ENCODE data around the gene TSR3. TPM values are rescaled to one million over a fixed set of nuclear protein-coding genes. Genes with fewer than 3 reads are reported as not detected.

TSR3 gene
- total RNA-seq, 1 experiment from 2014 or later: 58.8 TPM

DNA sequence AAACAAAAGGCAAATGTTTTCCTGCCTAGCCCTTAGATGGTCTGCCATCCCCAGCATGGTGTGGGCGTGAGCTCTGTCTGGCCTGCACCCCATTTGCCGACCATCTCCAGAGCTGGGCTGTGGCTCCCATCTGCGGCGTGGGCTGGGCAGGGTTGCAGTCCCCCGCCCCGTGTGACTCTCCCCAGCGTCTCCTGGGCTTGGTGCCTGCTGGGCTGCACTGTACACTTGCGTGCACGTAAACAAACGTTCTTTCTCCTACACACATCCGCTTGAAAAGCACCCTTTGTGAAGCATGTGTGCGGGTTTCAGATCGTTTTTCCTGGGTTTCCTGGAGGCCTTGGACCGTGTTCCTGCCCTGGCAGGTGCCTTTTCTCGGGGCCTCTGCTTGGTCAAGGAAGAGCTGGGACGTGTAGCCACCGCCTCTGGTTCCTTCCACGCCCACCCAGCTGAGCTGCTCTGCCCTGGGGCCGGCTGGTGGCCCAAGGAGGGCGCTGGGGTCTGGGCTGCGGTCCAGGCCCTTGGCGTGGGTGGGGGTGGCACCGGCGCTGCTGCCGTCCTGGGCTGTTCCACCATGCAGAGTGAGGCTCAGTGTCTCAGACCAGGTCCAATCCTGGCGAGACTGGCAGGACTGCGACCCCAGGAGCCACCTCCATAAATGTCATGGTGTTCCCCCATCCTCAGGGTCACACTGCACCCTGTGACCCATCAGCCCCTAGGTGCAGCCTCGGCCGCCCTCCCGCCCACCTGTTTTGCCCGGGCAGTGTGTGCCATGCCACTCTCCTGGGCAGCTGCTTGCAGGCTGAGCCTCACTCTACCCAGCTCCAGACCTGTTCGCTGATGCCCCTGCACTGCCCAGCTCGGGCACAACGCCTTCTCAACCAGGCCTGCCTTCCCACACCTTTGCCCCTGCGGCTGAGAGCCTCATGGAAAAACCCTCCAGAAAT lies 28.1 kb downstream of the TSR3 start:
- Histone ChIP-seq H2BK20ac (ENCODE audit: low read depth, low read length, poor library complexity, severe bottlenecking) (no peak overlapping the region), H2BK120ac (ENCODE audit: low read depth, low read length, poor library complexity, severe bottlenecking) (no peak overlapping the region), H3K56ac (ENCODE audit: insufficient read length, low read depth, low read length) (no peak overlapping the region), H3K27me3 (ENCODE audit: insufficient read depth, low read length) (no peaks in the 10 kb centered on the region), H2AFZ (ENCODE audit: low read length) (no peak overlapping the region), H3K9ac (ENCODE audit: extremely low read depth, insufficient read length, low read length) (no peak overlapping the region), H3K79me2 (ENCODE audit: insufficient read depth, low read length) (no peaks in the 10 kb centered on the region), H2AK5ac (ENCODE audit: insufficient read length, low read length) (no peak overlapping the region), H3K4me2 (ENCODE audit: insufficient read depth, insufficient read length, low read length) (no peak overlapping the region), H3K18ac (ENCODE audit: insufficient read length, low read depth, low read length) (no peak overlapping the region), H4K91ac (ENCODE audit: insufficient read length, low read depth, low read length) (no peak overlapping the region), H3K79me1 (ENCODE audit: insufficient read depth, low read depth, low read length, poor library complexity, severe bottlenecking) (no peaks in the 10 kb centered on the region), H3K9me3 (ENCODE audit: control insufficient read depth, low read depth, low read length) (no peaks in the 10 kb centered on the region), H4K8ac (replicated peaks; ENCODE audit: insufficient read length, low read depth, low read length) (no peak overlapping the region), H3K4me1 (ENCODE audit: insufficient read depth, low read length) (no peaks in the 10 kb centered on the region), H3T11ph (ENCODE audit: low read length) (no peak overlapping the region), H3K23ac (ENCODE audit: insufficient read length, low read depth, low read length) (no peak overlapping the region), H3K4ac (ENCODE audit: low read depth, low read length) (no peak overlapping the region), H2BK5ac (ENCODE audit: insufficient read length, low read length) (no peak overlapping the region), H3K27ac (ENCODE audit: insufficient read length, low read depth, low read length) (no peak overlapping the region), H4K20me1 (ENCODE audit: control insufficient read depth, insufficient read depth, insufficient read length) (no peaks in the 10 kb centered on the region), H3K14ac (ENCODE audit: insufficient read depth, low read length) (no peak overlapping the region; the same call in 1 of the 2 replicates), H2BK15ac (ENCODE audit: low read depth, low read length) (no peak overlapping the region), H3K23me2 (ENCODE audit: insufficient read length, low read depth, low read length, poor library complexity, severe bottlenecking) (no peaks in the 10 kb centered on the region), H2BK12ac (ENCODE audit: insufficient read length, low read depth, low read length) (no peak overlapping the region), H4K5ac (ENCODE audit: insufficient read length, low read depth, low read length) (no peak overlapping the region)
- no CpG with 5 or more reads among the region's 35 CpGs for WGBS (ENCODE audit: extremely low coverage, insufficient read length, low lambda C conversion rate)
- DNase-seq: no peak
- Mint-ChIP-seq H3K4me1 (peaks cover 0 to 9% of the 10 kb centered on the region in 2 experiments; a peak in 2 of 4 replicates), H3K4me3 (no peak overlapping the region), H3K27ac (peak overlapping the region in 1 of 3 experiments; percentile 55; a peak in 1 of 7 replicates), H3K36me3 (ENCODE audit: insufficient read depth in 1 of 3, low read depth in 3 of 3) (peaks cover 19 to 62% (median 44%) of the 10 kb centered on the region in 3 experiments), H3K9me3 (no peaks in the 10 kb centered on the region), H3K27me3 (ENCODE audit: low read depth) (no peaks in the 10 kb centered on the region; the same call in 1 of the 2 replicates)
- TF ChIP-seq, protein P1, sequence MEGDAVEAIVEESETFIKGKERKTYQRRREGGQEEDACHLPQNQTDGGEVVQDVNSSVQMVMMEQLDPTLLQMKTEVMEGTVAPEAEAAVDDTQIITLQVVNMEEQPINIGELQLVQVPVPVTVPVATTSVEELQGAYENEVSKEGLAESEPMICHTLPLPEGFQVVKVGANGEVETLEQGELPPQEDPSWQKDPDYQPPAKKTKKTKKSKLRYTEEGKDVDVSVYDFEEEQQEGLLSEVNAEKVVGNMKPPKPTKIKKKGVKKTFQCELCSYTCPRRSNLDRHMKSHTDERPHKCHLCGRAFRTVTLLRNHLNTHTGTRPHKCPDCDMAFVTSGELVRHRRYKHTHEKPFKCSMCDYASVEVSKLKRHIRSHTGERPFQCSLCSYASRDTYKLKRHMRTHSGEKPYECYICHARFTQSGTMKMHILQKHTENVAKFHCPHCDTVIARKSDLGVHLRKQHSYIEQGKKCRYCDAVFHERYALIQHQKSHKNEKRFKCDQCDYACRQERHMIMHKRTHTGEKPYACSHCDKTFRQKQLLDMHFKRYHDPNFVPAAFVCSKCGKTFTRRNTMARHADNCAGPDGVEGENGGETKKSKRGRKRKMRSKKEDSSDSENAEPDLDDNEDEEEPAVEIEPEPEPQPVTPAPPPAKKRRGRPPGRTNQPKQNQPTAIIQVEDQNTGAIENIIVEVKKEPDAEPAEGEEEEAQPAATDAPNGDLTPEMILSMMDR (conservative IDR thresholded peaks at IDR 0.05): no peak
